ENCODE data around the gene WDR26.

Gene WDR26

GRCh38 chr1:224373008-224373590 is 61.5 kb downstream of the WDR26 start:
- Histone ChIP-seq H3K27ac (ENCODE audit: low read length) (no peak overlapping the region), H3K4me3 (ENCODE audit: low read depth in 1 of 2, low read length in 2 of 2) (no peak overlapping the region), H2AFZ (ENCODE audit: low read depth, low read length) (no peak overlapping the region), H3K9ac (ENCODE audit: low read depth, low read length) (no peak overlapping the region), H3K9me3 (ENCODE audit: insufficient read depth, low read length, severe bottlenecking) (no peaks in the 10 kb centered on the region), H3K27me3 (ENCODE audit: insufficient read depth, low read length, poor library complexity) (no peaks in the 10 kb centered on the region), H3K79me2 (ENCODE audit: insufficient read depth, low read length) (no peaks in the 10 kb centered on the region), H3K4me1 (ENCODE audit: insufficient read depth, low read length) (no peaks in the 10 kb centered on the region), H3K4me2 (ENCODE audit: insufficient read depth, low read length) (no peak overlapping the region), H3K36me3 (ENCODE audit: insufficient read depth, low read length) (peaks cover 83% of the 10 kb centered on the region), H4K20me1 (ENCODE audit: insufficient read depth, low read length) (peaks cover 39% of the 10 kb centered on the region)
- DNase-seq (no peak), ATAC-seq (ENCODE audit: insufficient read depth, low read depth) (no peak)
- TF ChIP-seq CTCF (IDR thresholded peaks at IDR 0.05; ENCODE audit: borderline replicate concordance, extremely low read depth, low read length, poor library complexity, severe bottlenecking) (no peak), EZH2 (IDR thresholded peaks at IDR 0.05; ENCODE audit: borderline replicate concordance, low read depth, low read length, severe bottlenecking) (no peak)

GRCh38 chr1:224368409-224368808 is 66.2 kb downstream of the WDR26 start:
- Histone ChIP-seq H3K27me3 (ENCODE audit: insufficient read depth, low read length, poor library complexity) (no peaks in the 10 kb centered on the region), H2AFZ (ENCODE audit: low read depth, low read length) (no peak overlapping the region), H3K9me3 (ENCODE audit: insufficient read depth, low read length, severe bottlenecking) (no peaks in the 10 kb centered on the region), H3K79me2 (ENCODE audit: insufficient read depth, low read length) (peaks cover 15% of the 10 kb centered on the region), H3K4me3 (ENCODE audit: low read depth in 1 of 2, low read length in 2 of 2) (no peak overlapping the region), H3K4me1 (ENCODE audit: insufficient read depth, low read length) (no peaks in the 10 kb centered on the region), H3K4me2 (ENCODE audit: insufficient read depth, low read length) (no peak overlapping the region), H3K27ac (ENCODE audit: low read length) (no peak overlapping the region), H3K36me3 (ENCODE audit: insufficient read depth, low read length) (peaks cover 82% of the 10 kb centered on the region), H4K20me1 (ENCODE audit: insufficient read depth, low read length) (peaks cover 8% of the 10 kb centered on the region), H3K9ac (ENCODE audit: low read depth, low read length) (no peak overlapping the region)
- ATAC-seq (ENCODE audit: insufficient read depth, low read depth) (no peak), DNase-seq (no peak)
- TF ChIP-seq CTCF (IDR thresholded peaks at IDR 0.05; ENCODE audit: borderline replicate concordance, extremely low read depth, low read length, poor library complexity, severe bottlenecking) (no peak), EZH2 (IDR thresholded peaks at IDR 0.05; ENCODE audit: borderline replicate concordance, low read depth, low read length, severe bottlenecking) (no peak)

GRCh38 chr1:224359207-224359606 is 75.4 kb downstream of the WDR26 start:
- DNase-seq, result no peak
- TF ChIP-seq EZH2 (IDR thresholded peaks at IDR 0.05; ENCODE audit: borderline replicate concordance, low read depth, low read length, severe bottlenecking), result no peak
- Histone ChIP-seq H2AFZ (ENCODE audit: low read depth, low read length) (no peak overlapping the region), H3K4me3 (ENCODE audit: low read depth in 1 of 2, low read length in 2 of 2) (no peak overlapping the region), H3K9me3 (ENCODE audit: insufficient read depth, low read length, severe bottlenecking) (no peaks in the 10 kb centered on the region), H3K27ac (ENCODE audit: low read length) (no peak overlapping the region), H3K27me3 (ENCODE audit: insufficient read depth, low read length, poor library complexity) (no peaks in the 10 kb centered on the region), H3K4me2 (ENCODE audit: insufficient read depth, low read length) (no peak overlapping the region; the same call in 1 of the 2 replicates), H4K20me1 (ENCODE audit: insufficient read depth, low read length) (peaks cover 10% of the 10 kb centered on the region; the same call in 1 of the 2 replicates), H3K79me2 (ENCODE audit: insufficient read depth, low read length) (peaks cover 68% of the 10 kb centered on the region), H3K36me3 (ENCODE audit: insufficient read depth, low read length) (peaks cover 7% of the 10 kb centered on the region; the same call in 1 of the 2 replicates), H3K4me1 (ENCODE audit: insufficient read depth, low read length) (peaks cover 30% of the 10 kb centered on the region), H3K9ac (ENCODE audit: low read depth, low read length) (no peak overlapping the region)
- ATAC-seq (ENCODE audit: insufficient read depth, low read depth), result no peak

- DNase-seq, result no peak
- Histone ChIP-seq H4K20me1 (ENCODE audit: insufficient read depth, low read length) (peaks cover 10% of the 10 kb centered on the region; the same call in 1 of the 2 replicates), H3K36me3 (ENCODE audit: insufficient read depth, low read length) (peaks cover 3% of the 10 kb centered on the region; the same call in 1 of the 2 replicates), H3K79me2 (ENCODE audit: insufficient read depth, low read length) (peaks cover 60% of the 10 kb centered on the region), H3K9me3 (ENCODE audit: insufficient read depth, low read length, severe bottlenecking) (no peaks in the 10 kb centered on the region), H3K27me3 (ENCODE audit: insufficient read depth, low read length, poor library complexity) (no peaks in the 10 kb centered on the region), H3K4me1 (ENCODE audit: insufficient read depth, low read length) (peaks cover 30% of the 10 kb centered on the region), H3K27ac (ENCODE audit: low read length) (no peak overlapping the region), H2AFZ (ENCODE audit: low read depth, low read length) (no peak overlapping the region), H3K4me3 (ENCODE audit: low read depth in 1 of 2, low read length in 2 of 2) (peak overlapping the region in 1 of 2 experiments; percentile 99; a peak in 2 of 4 replicates), H3K4me2 (ENCODE audit: insufficient read depth, low read length) (peak overlapping the region; percentile 86), H3K9ac (ENCODE audit: low read depth, low read length) (peak overlapping the region; percentile 86; the same call in 1 of the 2 replicates)
- no peak for ATAC-seq (ENCODE audit: insufficient read depth, low read depth)
- TF ChIP-seq CTCF (IDR thresholded peaks at IDR 0.05; ENCODE audit: borderline replicate concordance, extremely low read depth, low read length, poor library complexity, severe bottlenecking) (no peak), EZH2 (IDR thresholded peaks at IDR 0.05; ENCODE audit: borderline replicate concordance, low read depth, low read length, severe bottlenecking) (no peak)
Measured at GRCh38 chr1:224358237-224358636, 76.4 kb downstream of the WDR26 start.
